OCI-LY1 (cell line): ENCODE results near the gene NCKAP1.
"Not testable (repeated sequence)": the region's sequence is repeated elsewhere in the genome, so short reads cannot be mapped to it uniquely, and the experiment has no call there.

ENCODE experiments used
- H2AFZ ChIP-seq: fragments of 200-600 bp; sonication (generic), shearing (Covaris generic); 2 replicates; pipeline ENCODE4 v1.6.0; 2014; ENCODE audit warnings: antibody characterized with exemption, mild to moderate bottlenecking, low read length
- H3F3A ChIP-seq: fragments of 200-600 bp; sonication (generic), shearing (Covaris generic); 2 replicates; pipeline ENCODE4 v1.6.0; 2014; ENCODE audit warnings: mild to moderate bottlenecking, antibody characterized with exemption, low read length, moderate library complexity; ENCODE audit not compliant: insufficient read depth
- H3K27ac ChIP-seq: fragments of 200-600 bp; sonication (generic); 2 replicates; pipeline ENCODE4 v1.5.1; 2014; ENCODE audit warnings: low read length, mixed run types, mild to moderate bottlenecking, low read depth; ENCODE audit not compliant: poor library complexity, severe bottlenecking
- H3K27me3 ChIP-seq: fragments of 200-600 bp; sonication (generic); 2 replicates; pipeline ENCODE4 v1.6.0; 2014; ENCODE audit warnings: antibody characterized with exemption, mild to moderate bottlenecking, low read length, moderate library complexity; ENCODE audit not compliant: insufficient read depth
- H3K36me3 ChIP-seq: fragments of 200-600 bp; sonication (generic); 2 replicates; pipeline ENCODE4 v1.6.1; 2014; ENCODE audit warnings: mild to moderate bottlenecking, antibody characterized with exemption, low read length, moderate library complexity, mixed read lengths; ENCODE audit not compliant: insufficient read depth
- H3K4me1 ChIP-seq: fragments of 200-600 bp; sonication (generic); 2 replicates; pipeline ENCODE4 v1.5.1; 2014; ENCODE audit warnings: mild to moderate bottlenecking, low read length, moderate library complexity; ENCODE audit not compliant: insufficient read depth, severe bottlenecking
- H3K4me2 ChIP-seq: fragments of 200-600 bp; sonication (generic), shearing (Covaris generic); 2 replicates; pipeline ENCODE4 v1.6.1; 2014; ENCODE audit warnings: low read length
- H3K4me3 ChIP-seq: fragments of 200-600 bp; sonication (generic); 2 replicates; pipeline ENCODE4 v1.5.1; 2014; ENCODE audit warnings: low read length, low read depth, mild to moderate bottlenecking, mixed read lengths; ENCODE audit not compliant: poor library complexity, severe bottlenecking
- H3K79me2 ChIP-seq: fragments of 200-600 bp; shearing (Covaris generic); 2 replicates; pipeline ENCODE4 v1.6.1; 2016; ENCODE audit warnings: mixed run types, low read length, mixed read lengths; ENCODE audit not compliant: insufficient read depth
- H3K9ac ChIP-seq: fragments of 200-600 bp; sonication (generic), shearing (Covaris generic); 2 replicates; pipeline ENCODE4 v1.6.1; 2014; ENCODE audit warnings: mild to moderate bottlenecking, low read length, mixed read lengths
- H3K9me2 ChIP-seq: fragments of 200-600 bp; sonication (generic), shearing (Covaris generic); 2 replicates; pipeline ENCODE4 v1.6.1; 2014; ENCODE audit warnings: low read depth, mild to moderate bottlenecking, low read length, mixed read lengths
- H3K9me3 ChIP-seq: fragments of 200-600 bp; shearing (Covaris generic); 2 replicates; pipeline ENCODE4 v1.6.1; 2014; ENCODE audit warnings: low read length, mixed read lengths
- H4K20me1 ChIP-seq: fragments of 200-600 bp; sonication (generic), shearing (Covaris generic); 2 replicates; pipeline ENCODE4 v1.6.0; 2016; ENCODE audit warnings: mild to moderate bottlenecking, low read length; ENCODE audit not compliant: insufficient read depth
- EZH2 ChIP-seq: fragments of 200-600 bp; sonication (generic), shearing (Covaris generic); IDR thresholded peaks from 2 replicates; pipeline ENCODE4 v1.8.0; 2017; ENCODE audit warnings: borderline replicate concordance, mixed run types, mild to moderate bottlenecking, antibody characterized with exemption, low read length, moderate library complexity, mixed read lengths
- TF ChIP-seq, protein P1 (sequence below): fragments of 200-600 bp; sonication (generic), shearing (Covaris generic); IDR thresholded peaks from 2 replicates; pipeline ENCODE4 v1.5.1; 2017; ENCODE audit warnings: mild to moderate bottlenecking, antibody characterized with exemption, low read length, moderate library complexity, mixed read lengths

The NCKAP1 gene

DNA sequence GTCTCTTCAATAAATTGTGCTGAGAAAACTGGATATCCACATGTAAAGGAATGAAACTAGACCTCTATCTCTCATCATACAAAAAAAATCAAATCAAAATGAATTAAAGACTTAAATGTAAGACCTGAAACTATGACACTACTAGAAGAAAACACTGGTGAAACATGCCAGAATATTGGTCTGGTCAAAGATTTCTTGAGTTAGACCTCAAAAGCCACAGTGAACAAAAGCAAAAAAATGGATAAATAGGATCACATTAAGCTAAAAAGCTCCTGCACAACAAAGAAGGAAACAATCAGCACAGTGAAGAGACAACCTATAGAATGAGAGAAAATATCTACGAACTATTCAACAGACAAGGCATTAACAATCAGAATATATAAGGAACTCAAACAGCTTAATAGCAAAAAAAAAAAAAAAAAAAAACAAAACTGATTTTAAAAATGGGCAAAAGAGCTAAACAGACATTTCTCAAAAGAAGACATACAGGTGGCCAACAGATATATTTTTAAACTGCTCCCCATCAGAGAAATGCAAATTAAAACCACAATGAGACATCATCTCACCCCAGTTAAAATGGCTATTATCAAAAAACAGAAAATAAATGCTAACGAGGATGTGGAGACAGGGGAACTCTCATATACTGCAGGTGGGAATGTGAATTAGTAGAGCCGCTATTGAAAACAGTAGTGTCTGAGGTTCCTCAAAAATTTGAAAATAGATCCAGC lies 66.3 kb downstream of the NCKAP1 start:
- Histone ChIP-seq H3K4me1 (no peaks in the 10 kb centered on the region), H3K4me2 (no peak overlapping the region), H2AFZ (no peak overlapping the region), H3F3A (no peaks in the 10 kb centered on the region), H3K9ac (no peak overlapping the region), H3K27ac (no peak overlapping the region), H3K36me3 (no peaks in the 10 kb centered on the region), H3K79me2 (no peaks in the 10 kb centered on the region), H3K4me3 (no peak overlapping the region), H3K27me3 (no peaks in the 10 kb centered on the region), H3K9me2 (no peaks in the 10 kb centered on the region), H4K20me1 (no peaks in the 10 kb centered on the region), H3K9me3 (0 out of 2 replicates have a peak, but pooled peaks cover 3% of the 10 kb centered on the region)
- TF ChIP-seq, protein P1, sequence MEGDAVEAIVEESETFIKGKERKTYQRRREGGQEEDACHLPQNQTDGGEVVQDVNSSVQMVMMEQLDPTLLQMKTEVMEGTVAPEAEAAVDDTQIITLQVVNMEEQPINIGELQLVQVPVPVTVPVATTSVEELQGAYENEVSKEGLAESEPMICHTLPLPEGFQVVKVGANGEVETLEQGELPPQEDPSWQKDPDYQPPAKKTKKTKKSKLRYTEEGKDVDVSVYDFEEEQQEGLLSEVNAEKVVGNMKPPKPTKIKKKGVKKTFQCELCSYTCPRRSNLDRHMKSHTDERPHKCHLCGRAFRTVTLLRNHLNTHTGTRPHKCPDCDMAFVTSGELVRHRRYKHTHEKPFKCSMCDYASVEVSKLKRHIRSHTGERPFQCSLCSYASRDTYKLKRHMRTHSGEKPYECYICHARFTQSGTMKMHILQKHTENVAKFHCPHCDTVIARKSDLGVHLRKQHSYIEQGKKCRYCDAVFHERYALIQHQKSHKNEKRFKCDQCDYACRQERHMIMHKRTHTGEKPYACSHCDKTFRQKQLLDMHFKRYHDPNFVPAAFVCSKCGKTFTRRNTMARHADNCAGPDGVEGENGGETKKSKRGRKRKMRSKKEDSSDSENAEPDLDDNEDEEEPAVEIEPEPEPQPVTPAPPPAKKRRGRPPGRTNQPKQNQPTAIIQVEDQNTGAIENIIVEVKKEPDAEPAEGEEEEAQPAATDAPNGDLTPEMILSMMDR = no peak
- no peak for TF ChIP-seq EZH2

DNA sequence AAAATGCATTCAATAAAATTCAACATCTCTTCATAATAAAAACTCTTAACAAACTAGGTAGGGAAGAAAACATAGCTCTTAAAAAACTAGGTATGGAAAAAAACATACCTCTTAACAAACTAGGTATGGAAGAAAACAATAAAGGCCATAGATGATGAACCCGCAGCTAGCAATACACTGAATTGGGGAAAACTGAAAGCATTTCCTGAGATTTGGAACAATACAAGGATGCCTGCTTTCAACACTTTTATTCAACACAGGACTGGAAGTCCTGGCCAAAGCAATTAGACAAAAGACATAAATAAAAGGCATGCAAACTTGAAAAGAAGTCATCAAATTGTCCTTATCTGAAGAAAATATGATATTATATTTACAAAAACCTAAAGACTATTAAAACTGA lies 67.8 kb downstream of the NCKAP1 start:
- H3K4me3 ChIP-seq = no peak overlapping the region
- H3K36me3 ChIP-seq = no peaks in the 10 kb centered on the region
- no peaks in the 10 kb centered on the region for H3F3A ChIP-seq
- no peak overlapping the region for H3K9ac ChIP-seq
- H4K20me1 ChIP-seq = no peaks in the 10 kb centered on the region
- no peaks in the 10 kb centered on the region for H3K79me2 ChIP-seq
- H2AFZ ChIP-seq = no peak overlapping the region
- no peaks in the 10 kb centered on the region for H3K4me1 ChIP-seq
- H3K4me2 ChIP-seq = no peak overlapping the region
- no peaks in the 10 kb centered on the region for H3K9me2 ChIP-seq
- 0 out of 2 replicates have a peak, but pooled peaks cover 3% of the 10 kb centered on the region for H3K9me3 ChIP-seq
- no peaks in the 10 kb centered on the region for H3K27me3 ChIP-seq
- TF ChIP-seq EZH2 = no peak
- TF ChIP-seq, protein P1 = no peak
- no peak overlapping the region for H3K27ac ChIP-seq

DNA sequence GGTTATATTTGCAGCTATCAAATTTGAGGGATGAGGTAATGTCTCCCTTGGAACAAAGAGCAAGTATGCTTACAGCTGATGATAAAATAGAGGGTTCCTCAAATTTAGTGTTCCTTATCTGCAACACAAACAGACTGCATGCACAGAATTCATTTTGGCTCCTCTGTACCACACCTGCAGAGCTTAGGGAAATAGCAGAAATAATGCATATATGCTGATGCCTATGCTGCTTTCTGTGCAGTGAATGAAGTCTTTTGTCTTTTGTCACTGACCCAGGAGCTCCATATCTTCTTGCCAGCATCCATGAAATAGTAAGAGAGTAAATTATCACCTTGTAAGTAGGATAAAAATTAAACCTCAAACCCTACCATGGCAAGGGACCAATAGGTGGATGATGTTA lies 69.8 kb downstream of the NCKAP1 start:
- H3K36me3 ChIP-seq = no peaks in the 10 kb centered on the region
- H3K4me3 ChIP-seq = no peak overlapping the region
- H3K4me1 ChIP-seq = no peaks in the 10 kb centered on the region
- H3K79me2 ChIP-seq = no peaks in the 10 kb centered on the region
- H3K27ac ChIP-seq = no peak overlapping the region
- H2AFZ ChIP-seq = no peak overlapping the region
- H3K9me2 ChIP-seq = no peaks in the 10 kb centered on the region
- 0 out of 2 replicates have a peak, but pooled peaks cover 3% of the 10 kb centered on the region for H3K9me3 ChIP-seq
- H3F3A ChIP-seq = no peaks in the 10 kb centered on the region
- H3K4me2 ChIP-seq = no peak overlapping the region
- no peaks in the 10 kb centered on the region for H3K27me3 ChIP-seq
- H4K20me1 ChIP-seq = no peaks in the 10 kb centered on the region
- no peak for TF ChIP-seq EZH2
- TF ChIP-seq, protein P1 = no peak
- H3K9ac ChIP-seq = no peak overlapping the region

DNA sequence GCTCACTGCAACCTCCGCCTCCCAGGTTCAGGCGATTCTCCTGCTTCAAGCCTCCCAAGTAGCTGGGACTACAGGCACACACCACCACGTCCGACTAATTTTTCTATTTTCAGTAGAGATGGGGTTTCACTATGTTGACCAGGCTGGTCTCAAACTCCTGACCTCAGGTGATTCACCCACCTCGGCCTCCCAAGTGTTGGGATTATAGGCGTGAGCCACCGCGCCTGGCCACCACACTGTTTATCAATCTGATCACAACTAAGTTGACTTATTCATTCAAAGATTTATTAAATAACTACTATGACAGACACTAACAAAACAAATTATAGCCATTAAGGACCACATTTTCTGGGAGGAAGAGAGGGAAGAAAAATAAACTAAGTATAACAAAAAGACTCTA lies 71.9 kb downstream of the NCKAP1 start:
- not testable (repeated sequence) for H3K9ac ChIP-seq, H3K27ac ChIP-seq, H3K4me3 ChIP-seq, H3F3A ChIP-seq, H3K4me2 ChIP-seq, H3K36me3 ChIP-seq, H3K9me3 ChIP-seq, H3K9me2 ChIP-seq, H3K4me1 ChIP-seq, H3K79me2 ChIP-seq, H4K20me1 ChIP-seq, H2AFZ ChIP-seq, H3K27me3 ChIP-seq
